CD4-positive, alpha-beta T cell treated with Interleukin-4 for 1 hour (primary cell): Measurements from ENCODE around the gene BANK1.

Source experiments
- DNase-seq, 2 donors: peaks; one replicate each; pipeline ENCODE4 v3.0.0-alpha.2; 2020 to 2022

Gene BANK1

DNA sequence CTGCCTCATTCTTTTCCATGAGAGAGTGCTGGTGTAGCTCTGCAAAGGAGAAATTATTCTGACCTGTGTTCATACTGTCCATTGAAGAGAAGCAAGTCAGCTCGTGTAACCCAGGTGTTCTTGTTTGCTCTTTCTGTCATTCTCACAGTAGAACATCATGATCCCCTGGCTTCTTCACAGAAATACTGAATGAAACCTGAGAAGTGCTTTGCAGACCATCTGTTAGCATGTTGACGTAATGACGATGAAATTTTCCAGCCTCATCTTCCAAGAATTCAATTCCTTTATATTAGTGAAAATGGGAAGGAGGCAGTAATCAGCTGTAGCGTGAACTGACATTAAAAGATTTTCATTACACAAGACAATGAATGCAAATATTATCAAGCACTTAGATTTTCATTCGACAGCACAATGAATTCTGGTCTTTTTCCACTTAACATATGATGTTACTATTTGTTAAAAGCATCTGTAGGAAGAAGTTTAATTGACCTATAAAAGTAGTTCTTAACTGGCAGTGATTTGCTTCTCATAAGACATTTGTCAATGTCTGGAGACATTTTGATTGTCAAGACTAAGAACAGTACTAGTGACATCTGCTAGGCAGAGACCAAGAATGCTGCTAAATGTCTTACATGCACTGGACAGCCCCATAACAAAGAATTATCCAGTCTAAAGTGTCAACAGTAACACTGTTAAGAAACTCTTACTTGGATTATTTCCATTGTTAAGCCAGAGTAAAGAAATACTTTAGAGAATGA is 246.3 kb downstream of the BANK1 start:
- DNase-seq, result no peak

- DNase-seq, result no peak
Observed at GRCh38 chr4:102037566-102037965, 247.0 kb downstream of the BANK1 start.

DNA sequence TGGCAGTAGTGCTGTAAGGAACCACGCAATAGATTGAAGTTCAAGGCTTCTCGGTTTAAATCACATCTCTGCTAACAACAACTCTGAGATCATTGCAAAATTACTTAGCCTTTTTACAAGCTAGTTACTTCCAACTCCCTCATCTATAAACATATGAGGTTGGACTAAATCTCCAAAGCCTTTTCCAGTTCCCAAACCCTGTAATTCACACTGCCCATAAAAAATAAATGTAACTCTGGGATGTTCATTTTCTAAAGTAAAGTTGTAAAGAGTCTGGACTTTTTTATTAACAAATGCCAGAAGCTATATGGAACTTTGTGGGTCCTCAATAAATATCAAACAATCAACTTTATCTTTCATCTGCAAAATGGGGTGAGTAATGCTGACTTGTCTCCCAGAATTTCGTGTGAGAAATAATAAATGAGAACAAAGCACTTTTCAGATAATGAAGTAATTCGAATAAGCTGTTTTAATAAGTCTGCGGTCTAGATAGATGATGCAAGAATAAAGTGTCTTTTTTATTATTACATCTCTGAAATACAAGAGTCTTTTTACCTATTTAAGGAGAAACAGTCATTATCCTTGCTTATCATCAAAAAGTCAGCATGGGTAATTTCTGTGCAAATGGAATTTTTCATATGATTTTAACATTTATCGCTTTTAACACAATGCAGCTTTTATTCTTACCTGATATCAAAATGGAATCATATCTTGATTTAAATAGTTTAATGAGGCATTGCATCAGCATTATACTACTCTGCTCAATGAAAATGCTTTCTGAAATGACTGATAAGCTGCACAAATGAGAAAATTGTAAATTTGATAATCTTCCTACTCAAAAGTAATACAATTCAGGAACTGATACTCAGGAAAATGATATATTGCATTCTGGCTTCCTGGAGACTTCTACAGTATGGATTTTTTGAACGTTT is 252.6 kb downstream of the BANK1 start:
- DNase-seq, result no peak

DNA sequence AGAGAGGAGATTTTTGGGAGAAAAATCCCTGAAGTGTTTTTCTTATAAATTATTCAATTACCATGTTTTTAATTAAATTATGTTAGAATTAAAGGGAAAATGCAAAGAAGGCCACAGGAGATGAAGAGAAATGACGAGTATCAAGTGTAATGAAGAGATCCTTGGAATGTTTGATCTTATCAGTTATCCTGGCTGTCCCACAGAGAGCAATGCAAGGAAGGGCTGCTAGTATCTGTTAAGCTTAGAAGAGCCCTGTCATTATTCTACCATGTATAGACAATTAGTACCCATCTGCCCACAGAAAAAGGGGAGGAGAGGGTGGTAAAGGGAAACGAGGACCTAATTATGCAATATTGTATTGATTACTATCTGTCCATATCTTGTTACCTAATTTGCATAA is 257.1 kb downstream of the BANK1 start:
- DNase-seq, result no peak

- no peak for DNase-seq
Observed at GRCh38 chr4:102055805-102056204, 265.3 kb downstream of the BANK1 start.

- no peak for DNase-seq
Observed at GRCh38 chr4:102057122-102057521, 266.6 kb downstream of the BANK1 start.

DNA sequence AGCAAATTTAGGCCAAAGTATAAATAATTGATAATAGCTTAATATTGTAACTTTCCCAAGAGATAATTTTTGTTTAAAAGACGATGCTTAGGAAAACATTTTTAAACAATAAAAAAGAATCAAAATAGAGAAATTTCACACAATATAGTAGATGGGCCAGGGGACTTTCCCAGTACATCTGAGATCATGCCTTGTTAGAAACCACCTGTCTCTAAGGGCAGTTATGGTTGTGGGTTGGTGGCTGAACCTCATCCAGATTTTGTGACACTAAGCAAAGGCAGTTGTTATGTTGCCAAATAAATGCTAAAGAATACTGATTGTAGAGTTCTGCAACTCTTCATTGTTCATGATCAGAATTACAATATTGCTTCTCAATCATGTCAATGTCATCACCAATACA is 270.6 kb downstream of the BANK1 start:
- DNase-seq, result no peak

DNA sequence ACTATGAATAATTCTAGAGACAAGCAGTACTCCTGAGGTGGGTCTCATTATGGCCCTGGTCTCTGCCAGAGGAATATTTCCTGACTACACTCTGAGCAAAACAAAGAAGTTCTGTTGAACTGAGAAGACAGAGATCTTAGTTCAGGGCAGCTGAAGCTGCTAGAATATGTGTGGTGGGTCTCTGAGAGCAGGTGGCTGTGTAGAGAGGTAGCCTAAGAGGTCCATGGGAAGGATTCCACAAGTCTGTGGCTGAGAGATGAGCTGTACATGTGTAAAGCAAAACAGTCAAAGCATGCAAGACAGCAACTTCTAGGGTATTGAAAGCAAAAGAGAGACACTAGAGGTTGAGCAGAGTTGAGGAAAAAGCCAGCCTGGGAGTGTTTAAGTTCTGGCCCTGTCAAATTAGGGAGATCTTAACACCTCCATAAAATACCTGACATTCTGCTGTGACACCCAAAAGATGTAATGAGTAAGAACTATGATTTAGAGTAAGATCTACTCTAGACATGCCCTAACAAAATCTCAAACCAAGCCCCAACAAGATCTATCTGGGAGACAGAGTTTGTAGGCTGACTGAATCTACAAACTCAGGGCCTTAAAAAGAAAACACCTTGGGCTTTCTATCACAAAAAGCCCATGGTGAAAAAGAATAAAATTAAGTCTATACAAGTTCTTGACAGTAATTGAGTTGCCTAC is 274.4 kb downstream of the BANK1 start:
- no peak for DNase-seq

DNA sequence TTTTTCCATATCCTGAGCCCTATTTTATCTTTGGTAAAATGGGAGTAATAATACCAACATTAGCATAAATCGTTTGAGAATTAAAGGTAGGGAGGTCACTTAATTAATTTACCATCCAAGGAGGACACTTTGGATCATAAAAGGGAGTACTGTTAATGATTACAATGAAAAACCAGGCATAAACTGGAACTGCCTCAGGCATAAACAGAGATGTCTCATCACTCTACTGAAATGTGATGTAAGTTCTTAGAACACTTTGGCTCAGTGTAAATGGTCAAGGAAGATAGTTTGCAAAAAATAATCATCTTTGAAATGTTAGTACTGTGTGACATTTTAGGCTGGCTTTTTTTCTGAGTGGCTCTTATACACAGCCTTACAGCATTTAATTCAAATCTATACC is 286.1 kb downstream of the BANK1 start:
- DNase-seq, result no peak

- no peak for DNase-seq
Observed at GRCh38 chr4:102080184-102080583, 289.7 kb downstream of the BANK1 start.

- DNase-seq, result no peak
Observed at GRCh38 chr4:102089850-102090621, 299.5 kb downstream of the BANK1 start.

DNA sequence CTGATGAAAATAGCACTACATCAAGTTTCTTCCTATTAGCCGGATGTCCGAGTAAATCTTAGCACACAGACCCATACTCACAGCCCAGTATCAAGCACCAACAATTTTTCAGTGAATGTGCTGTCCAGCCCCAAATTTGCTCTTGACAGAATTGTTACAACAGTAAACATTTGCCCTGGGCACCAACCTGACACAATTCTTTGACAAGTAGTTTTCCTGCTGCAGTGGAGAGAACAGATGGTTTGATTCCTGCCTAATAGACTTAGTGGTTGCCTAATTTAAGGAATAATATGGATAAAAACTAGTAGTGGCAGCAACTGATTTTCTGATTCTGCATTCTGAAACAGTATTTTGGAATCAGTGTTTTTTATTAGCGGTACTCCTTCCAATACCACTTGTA is 301.1 kb downstream of the BANK1 start:
- DNase-seq, result no peak

DNA sequence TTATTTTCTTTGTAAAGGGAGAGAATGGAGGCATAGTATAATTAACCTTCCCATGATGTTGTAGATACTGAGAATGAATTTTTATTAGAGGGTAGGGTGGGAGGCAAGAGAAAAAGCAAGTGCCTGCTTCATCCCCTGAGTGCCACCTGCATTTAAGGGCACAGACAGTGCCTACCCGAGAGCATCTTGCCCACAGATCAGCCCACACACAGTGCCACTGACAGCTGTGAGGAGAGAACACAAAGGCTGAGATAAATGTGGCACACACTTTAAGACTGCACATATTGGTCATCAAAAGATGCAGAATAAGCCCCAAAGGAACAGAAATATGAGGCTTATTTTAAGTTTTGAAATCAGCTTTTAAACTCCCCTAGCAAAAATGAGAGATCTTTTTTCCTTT is 304.0 kb downstream of the BANK1 start:
- no peak for DNase-seq

GRCh38 chr4:102103368-102103767 is 312.8 kb downstream of the BANK1 start:
- no peak for DNase-seq

GRCh38 chr4:102104278-102104677 is 313.7 kb downstream of the BANK1 start:
- no peak for DNase-seq

DNA sequence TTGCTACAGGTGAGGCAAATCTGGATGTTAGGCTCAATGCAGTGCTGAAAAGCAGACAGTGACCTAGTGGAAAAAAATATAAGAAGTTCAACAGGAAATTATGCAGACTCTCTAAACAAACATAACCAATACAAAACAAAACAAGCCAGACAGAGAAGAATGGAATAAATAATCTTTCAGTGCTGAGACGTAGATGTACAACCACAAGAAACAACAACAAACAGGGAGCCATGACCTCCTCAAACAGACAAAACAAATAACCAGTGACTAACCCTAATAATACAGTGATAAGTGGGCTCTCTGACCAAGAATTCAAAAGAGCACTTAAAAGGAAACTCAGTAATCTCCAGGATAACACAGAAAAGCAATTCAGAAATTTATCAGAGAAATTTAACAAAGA is 315.5 kb downstream of the BANK1 start:
- DNase-seq, result no peak

- DNase-seq, result no peak
Observed at GRCh38 chr4:102114118-102114630, 323.6 kb downstream of the BANK1 start.

DNA sequence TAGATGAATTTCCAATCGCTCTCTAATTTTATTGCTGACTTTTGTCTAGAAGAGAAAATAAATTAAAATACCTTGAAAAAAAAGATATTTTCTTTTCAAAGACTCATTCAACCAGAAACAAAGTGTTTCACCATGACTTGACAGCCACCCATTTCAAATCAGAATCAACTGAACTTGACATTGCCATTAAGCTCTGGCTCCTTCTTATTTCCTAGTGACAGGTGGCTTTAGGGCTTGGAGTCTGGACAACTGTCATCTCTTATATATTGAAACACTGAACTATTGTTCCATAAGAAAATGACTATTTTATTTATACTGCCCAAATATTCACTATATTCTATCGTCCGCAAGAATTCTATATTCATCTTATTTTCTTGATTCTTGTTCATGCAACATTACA is 325.6 kb downstream of the BANK1 start:
- DNase-seq, result no peak

DNA sequence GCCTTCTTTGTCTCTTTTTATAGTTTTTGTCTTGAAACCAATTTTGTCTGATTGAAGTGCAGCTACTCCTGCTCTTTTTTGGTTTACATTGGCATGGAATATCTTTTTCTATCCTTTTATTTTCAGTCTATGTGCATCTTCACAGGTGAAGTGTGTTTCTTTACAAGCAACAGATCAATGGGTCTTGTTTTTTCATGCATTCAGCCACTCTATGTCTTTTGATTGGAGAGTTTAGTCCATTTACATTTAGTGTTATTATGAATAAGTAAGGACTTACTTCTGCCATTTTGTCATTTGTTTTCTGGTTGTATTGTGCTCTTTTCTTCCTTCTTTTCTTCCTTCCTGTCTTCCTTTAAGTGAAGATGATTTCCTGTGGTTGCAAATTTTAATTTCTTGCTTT is 330.3 kb downstream of the BANK1 start:
- DNase-seq, result no peak
